HepG2 (cell line): ENCODE results near the gene ZNF79. TPM values are rescaled to one million over a fixed set of nuclear protein-coding genes. Genes with fewer than 3 reads are reported as not detected.

ENCODE experiments used
- PCBP1 ChIP-seq: fragments of 200-400 bp; formaldehyde crosslinking; IDR thresholded peaks from 2 replicates; pipeline ENCODE4 v1.6.1; 2017; ENCODE audit warnings: mild to moderate bottlenecking, low read depth, low read length, borderline replicate concordance
- SPEN ChIP-seq: sonication (generic); formaldehyde crosslinking; IDR thresholded peaks from 2 replicates; pipeline ENCODE4 v1.5.1; 2020; ENCODE audit warnings: low read depth, mild to moderate bottlenecking, missing genetic modification reagents
- SRY ChIP-seq: sonication (generic); formaldehyde crosslinking; IDR thresholded peaks from 2 replicates; pipeline ENCODE4 v1.8.0; 2022; ENCODE audit warnings: mild to moderate bottlenecking, missing genetic modification reagents
- ZBTB3 ChIP-seq: sonication (generic); formaldehyde crosslinking; IDR thresholded peaks from 2 replicates; pipeline ENCODE4 v1.4.0; 2020; ENCODE audit warnings: low read depth, mild to moderate bottlenecking, moderate library complexity, missing genetic modification reagents, borderline replicate concordance
- ZBTB7B ChIP-seq: sonication (generic); formaldehyde crosslinking; IDR thresholded peaks from 2 replicates; pipeline ENCODE4 v1.4.0; 2020; ENCODE audit warnings: missing genetic modification reagents
- ZFY ChIP-seq: sonication (generic); formaldehyde crosslinking; IDR thresholded peaks from 2 replicates; pipeline ENCODE4 v1.4.0; 2020; ENCODE audit warnings: missing genetic modification reagents
- ZMAT3 ChIP-seq: sonication (generic); formaldehyde crosslinking; conservative IDR thresholded peaks from 2 replicates; pipeline ENCODE4 v1.7.0; 2021; ENCODE audit warnings: missing genetic modification reagents
- ZNF607 ChIP-seq: sonication (generic); formaldehyde crosslinking; IDR thresholded peaks from 2 replicates; pipeline ENCODE4 v1.5.1; 2020; ENCODE audit warnings: missing genetic modification reagents, mild to moderate bottlenecking, borderline replicate concordance
- ZNF720 ChIP-seq: sonication (generic); formaldehyde crosslinking; IDR thresholded peaks from 2 replicates; pipeline ENCODE4 v1.4.0; 2020; ENCODE audit warnings: missing genetic modification reagents
- polyA plus RNA-seq, 8 experiments: library from polyadenylated mRNA; depleted of rRNA in 3 of 8; stranded (reverse) in 7 of 8; unstranded in 1 of 8; fragments of >200 nt; fragmentation: Illumina TruSeq in 4 of 8; extraction: Trizol in 4 of 8; gene quantifications; 2 replicates each; pipeline versions ENCODE4 v1.2.1 to v1.2.3, GENCODE V29; 2011 to 2016; ENCODE audit warnings: low read depth in 4 of 8, missing spikeins in 1 of 8, mixed read lengths in 1 of 8; ENCODE audit not compliant: insufficient read depth in 1 of 8
- total RNA-seq, 5 experiments: library from RNA; depleted of rRNA; stranded (reverse); fragments of >200 nt; fragmentation: Illumina TruSeq; extraction: Trizol; gene quantifications; 2 replicates each; pipeline ENCODE4 v1.2.3, GENCODE V29; 2016; ENCODE audit warnings: low read depth in 1 of 5
- TF ChIP-seq, protein P1 (sequence below): sonication (generic); formaldehyde crosslinking; IDR thresholded peaks from 2 replicates; pipeline ENCODE4 v1.4.0; 2020; ENCODE audit warnings: missing genetic modification reagents, mild to moderate bottlenecking, borderline replicate concordance
- TF ChIP-seq, protein P2 (sequence below): sonication (generic); formaldehyde crosslinking; IDR thresholded peaks from 2 replicates; pipeline ENCODE4 v1.5.1; 2020; ENCODE audit warnings: mild to moderate bottlenecking, missing genetic modification reagents, moderate library complexity
- TF ChIP-seq, protein P3 (sequence below): sonication (generic); formaldehyde crosslinking; IDR thresholded peaks from 2 replicates; pipeline ENCODE4 v1.5.0; 2020; ENCODE audit warnings: mild to moderate bottlenecking, missing genetic modification reagents
- TF ChIP-seq, protein P4 (sequence below): sonication (generic); formaldehyde crosslinking; IDR thresholded peaks from 2 replicates; pipeline ENCODE4 v1.5.0; 2020; ENCODE audit warnings: missing genetic modification reagents

ZNF79 gene
- total and polyA plus RNA-seq, 2 of the 13 experiments (the other 11 are each of a cell fraction or from before 2014, with no cell fraction given), result 3.7 to 8.1 TPM

DNA sequence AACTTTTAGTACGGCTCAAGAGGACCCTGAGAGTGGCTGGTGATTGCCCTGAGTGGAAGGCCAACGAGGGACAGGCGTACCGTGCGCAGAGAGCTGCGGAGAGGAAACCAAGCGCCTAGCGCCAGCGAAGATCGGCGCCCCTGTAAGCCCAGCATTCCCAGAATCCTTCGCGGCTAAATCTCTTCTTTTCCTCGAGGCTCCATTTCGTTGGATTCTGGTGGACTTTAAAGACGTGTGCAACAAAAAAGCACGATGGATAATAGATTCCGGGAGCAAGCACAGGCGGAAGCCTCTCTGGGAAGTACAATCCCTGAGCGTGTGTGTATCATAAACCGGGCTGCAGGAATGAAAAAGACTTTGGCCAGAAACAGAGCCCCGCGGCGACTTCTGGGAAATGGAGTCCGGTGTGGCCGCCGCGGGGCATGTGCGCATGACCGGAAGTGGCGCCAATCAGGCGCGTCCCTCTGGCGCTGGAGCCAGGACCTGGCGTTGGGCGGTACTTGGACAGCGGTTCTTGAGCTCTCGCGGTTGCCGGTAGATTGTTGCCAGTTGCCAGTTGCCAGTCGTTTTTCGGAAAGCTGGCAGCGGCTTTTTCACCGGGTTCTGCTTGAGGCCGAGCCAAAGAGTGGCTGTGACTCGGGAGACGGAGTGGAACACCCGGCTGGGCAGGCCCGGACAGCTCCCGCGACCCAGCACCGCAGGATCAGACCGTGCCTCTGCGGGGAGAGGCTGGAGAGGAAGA lies at the start of gene ZNF79 (continued):
- TF ChIP-seq SPEN (CRISPR knock-in tag) (peak; percentile 89; the same call in 1 of the 2 replicates), ZFY (CRISPR knock-in tag) (peak; percentile 91), ZBTB7B (CRISPR knock-in tag) (peak; percentile 35; the same call in 1 of the 2 replicates), ZMAT3 (peak; percentile 55; the same call in 1 of the 2 replicates), PCBP1 (no peak), ZBTB3 (CRISPR knock-in tag) (peak; percentile 87), ZNF720 (CRISPR knock-in tag) (no peak), ZNF607 (CRISPR knock-in tag) (peak; percentile 82; the same call in 1 of the 2 replicates), SRY (CRISPR knock-in tag) (no peak)
- TF ChIP-seq, protein P1, sequence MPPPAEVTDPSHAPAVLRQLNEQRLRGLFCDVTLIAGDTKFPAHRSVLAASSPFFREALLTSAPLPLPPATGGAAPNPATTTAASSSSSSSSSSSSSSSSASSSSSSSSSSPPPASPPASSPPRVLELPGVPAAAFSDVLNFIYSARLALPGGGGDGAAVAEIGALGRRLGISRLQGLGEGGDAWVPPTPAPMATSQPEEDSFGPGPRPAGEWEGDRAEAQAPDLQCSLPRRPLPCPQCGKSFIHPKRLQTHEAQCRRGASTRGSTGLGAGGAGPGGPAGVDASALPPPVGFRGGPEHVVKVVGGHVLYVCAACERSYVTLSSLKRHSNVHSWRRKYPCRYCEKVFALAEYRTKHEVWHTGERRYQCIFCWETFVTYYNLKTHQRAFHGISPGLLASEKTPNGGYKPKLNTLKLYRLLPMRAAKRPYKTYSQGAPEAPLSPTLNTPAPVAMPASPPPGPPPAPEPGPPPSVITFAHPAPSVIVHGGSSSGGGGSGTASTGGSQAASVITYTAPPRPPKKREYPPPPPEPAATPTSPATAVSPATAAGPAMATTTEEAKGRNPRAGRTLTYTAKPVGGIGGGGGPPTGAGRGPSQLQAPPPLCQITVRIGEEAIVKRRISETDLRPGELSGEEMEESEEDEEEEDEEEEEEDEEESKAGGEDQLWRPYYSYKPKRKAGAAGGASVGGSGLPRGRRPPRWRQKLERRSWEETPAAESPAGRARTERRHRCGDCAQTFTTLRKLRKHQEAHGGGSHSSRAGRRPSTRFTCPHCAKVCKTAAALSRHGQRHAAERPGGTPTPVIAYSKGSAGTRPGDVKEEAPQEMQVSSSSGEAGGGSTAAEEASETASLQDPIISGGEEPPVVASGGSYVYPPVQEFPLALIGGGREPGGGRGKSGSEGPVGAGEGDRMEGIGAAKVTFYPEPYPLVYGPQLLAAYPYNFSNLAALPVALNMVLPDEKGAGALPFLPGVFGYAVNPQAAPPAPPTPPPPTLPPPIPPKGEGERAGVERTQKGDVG (CRISPR knock-in tag), result peak; percentile 66; the same call in 1 of the 2 replicates
- TF ChIP-seq, protein P2, sequence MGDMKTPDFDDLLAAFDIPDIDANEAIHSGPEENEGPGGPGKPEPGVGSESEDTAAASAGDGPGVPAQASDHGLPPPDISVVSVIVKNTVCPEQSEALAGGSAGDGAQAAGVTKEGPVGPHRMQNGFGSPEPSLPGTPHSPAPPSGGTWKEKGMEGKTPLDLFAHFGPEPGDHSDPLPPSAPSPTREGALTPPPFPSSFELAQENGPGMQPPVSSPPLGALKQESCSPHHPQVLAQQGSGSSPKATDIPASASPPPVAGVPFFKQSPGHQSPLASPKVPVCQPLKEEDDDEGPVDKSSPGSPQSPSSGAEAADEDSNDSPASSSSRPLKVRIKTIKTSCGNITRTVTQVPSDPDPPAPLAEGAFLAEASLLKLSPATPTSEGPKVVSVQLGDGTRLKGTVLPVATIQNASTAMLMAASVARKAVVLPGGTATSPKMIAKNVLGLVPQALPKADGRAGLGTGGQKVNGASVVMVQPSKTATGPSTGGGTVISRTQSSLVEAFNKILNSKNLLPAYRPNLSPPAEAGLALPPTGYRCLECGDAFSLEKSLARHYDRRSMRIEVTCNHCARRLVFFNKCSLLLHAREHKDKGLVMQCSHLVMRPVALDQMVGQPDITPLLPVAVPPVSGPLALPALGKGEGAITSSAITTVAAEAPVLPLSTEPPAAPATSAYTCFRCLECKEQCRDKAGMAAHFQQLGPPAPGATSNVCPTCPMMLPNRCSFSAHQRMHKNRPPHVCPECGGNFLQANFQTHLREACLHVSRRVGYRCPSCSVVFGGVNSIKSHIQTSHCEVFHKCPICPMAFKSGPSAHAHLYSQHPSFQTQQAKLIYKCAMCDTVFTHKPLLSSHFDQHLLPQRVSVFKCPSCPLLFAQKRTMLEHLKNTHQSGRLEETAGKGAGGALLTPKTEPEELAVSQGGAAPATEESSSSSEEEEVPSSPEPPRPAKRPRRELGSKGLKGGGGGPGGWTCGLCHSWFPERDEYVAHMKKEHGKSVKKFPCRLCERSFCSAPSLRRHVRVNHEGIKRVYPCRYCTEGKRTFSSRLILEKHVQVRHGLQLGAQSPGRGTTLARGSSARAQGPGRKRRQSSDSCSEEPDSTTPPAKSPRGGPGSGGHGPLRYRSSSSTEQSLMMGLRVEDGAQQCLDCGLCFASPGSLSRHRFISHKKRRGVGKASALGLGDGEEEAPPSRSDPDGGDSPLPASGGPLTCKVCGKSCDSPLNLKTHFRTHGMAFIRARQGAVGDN (CRISPR knock-in tag), result peak; percentile 89
- TF ChIP-seq, protein P3, sequence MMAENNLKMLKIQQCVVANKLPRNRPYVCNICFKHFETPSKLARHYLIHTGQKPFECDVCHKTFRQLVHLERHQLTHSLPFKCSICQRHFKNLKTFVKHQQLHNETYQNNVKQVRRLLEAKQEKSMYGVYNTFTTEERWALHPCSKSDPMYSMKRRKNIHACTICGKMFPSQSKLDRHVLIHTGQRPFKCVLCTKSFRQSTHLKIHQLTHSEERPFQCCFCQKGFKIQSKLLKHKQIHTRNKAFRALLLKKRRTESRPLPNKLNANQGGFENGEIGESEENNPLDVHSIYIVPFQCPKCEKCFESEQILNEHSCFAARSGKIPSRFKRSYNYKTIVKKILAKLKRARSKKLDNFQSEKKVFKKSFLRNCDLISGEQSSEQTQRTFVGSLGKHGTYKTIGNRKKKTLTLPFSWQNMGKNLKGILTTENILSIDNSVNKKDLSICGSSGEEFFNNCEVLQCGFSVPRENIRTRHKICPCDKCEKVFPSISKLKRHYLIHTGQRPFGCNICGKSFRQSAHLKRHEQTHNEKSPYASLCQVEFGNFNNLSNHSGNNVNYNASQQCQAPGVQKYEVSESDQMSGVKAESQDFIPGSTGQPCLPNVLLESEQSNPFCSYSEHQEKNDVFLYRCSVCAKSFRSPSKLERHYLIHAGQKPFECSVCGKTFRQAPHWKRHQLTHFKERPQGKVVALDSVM (CRISPR knock-in tag), result peak; percentile 64; the same call in 1 of the 2 replicates
- TF ChIP-seq, protein P4, sequence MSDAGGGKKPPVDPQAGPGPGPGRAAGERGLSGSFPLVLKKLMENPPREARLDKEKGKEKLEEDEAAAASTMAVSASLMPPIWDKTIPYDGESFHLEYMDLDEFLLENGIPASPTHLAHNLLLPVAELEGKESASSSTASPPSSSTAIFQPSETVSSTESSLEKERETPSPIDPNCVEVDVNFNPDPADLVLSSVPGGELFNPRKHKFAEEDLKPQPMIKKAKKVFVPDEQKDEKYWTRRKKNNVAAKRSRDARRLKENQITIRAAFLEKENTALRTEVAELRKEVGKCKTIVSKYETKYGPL (CRISPR knock-in tag), result no peak
